NB4 (cell line): Measurements from ENCODE around the gene GALNT13.
A peak's percentile ranks its signal among the peaks of the same experiment; 100 is the strongest.

Experiments used
- DNase-seq: peaks from one replicate; pipeline ENCODE4 v3.0.0; 2010; ENCODE audit warnings: low read depth
- H3K4me3 ChIP-seq: one replicate; pipeline ENCODE4 v1.5.1; 2011; ENCODE audit warnings: mild to moderate bottlenecking, low read depth, low read length, moderate library complexity
- MYC ChIP-seq: IDR thresholded peaks from 2 replicates; pipeline ENCODE4 v1.6.1; 2011; ENCODE audit warnings: low read depth, low read length
- POLR2A ChIP-seq: IDR thresholded peaks from 2 replicates; pipeline ENCODE4 v1.6.1; 2011; ENCODE audit warnings: mild to moderate bottlenecking; ENCODE audit not compliant: insufficient read length; ENCODE audit errors: extremely low read depth
- TF ChIP-seq, protein P1 (sequence below): IDR thresholded peaks from 2 replicates; pipeline ENCODE4 v1.6.1; 2011; ENCODE audit warnings: low read depth, low read length
- TF ChIP-seq, protein P2 (sequence below): IDR thresholded peaks from one replicate; pipeline ENCODE4 v1.5.1; 2012; ENCODE audit warnings: low read depth, low read length

Gene GALNT13

DNA sequence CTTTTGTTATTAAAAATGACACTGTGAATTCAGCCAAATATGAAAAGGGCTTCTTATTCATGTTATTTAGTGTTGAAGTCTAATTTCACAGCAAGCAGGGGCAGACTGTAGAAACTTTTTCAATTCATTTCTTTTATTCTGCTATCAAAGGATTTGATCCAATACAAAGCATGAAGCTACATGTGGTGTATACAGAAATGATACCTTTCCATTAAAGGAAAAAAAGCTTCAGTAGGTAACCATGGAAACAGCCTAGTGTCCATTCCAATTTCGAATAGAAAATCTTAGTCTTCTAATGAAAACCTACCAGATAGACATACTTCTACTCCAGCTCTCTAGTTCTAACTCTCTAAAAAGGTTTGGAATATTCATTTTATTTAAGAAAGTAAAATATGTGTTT is 550.5 kb downstream of the GALNT13 start:
- no peak for DNase-seq
- no peak overlapping the region for H3K4me3 ChIP-seq
- no peak for TF ChIP-seq POLR2A
- TF ChIP-seq, protein P1, sequence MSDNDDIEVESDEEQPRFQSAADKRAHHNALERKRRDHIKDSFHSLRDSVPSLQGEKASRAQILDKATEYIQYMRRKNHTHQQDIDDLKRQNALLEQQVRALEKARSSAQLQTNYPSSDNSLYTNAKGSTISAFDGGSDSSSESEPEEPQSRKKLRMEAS, result no peak
- TF ChIP-seq, protein P2, sequence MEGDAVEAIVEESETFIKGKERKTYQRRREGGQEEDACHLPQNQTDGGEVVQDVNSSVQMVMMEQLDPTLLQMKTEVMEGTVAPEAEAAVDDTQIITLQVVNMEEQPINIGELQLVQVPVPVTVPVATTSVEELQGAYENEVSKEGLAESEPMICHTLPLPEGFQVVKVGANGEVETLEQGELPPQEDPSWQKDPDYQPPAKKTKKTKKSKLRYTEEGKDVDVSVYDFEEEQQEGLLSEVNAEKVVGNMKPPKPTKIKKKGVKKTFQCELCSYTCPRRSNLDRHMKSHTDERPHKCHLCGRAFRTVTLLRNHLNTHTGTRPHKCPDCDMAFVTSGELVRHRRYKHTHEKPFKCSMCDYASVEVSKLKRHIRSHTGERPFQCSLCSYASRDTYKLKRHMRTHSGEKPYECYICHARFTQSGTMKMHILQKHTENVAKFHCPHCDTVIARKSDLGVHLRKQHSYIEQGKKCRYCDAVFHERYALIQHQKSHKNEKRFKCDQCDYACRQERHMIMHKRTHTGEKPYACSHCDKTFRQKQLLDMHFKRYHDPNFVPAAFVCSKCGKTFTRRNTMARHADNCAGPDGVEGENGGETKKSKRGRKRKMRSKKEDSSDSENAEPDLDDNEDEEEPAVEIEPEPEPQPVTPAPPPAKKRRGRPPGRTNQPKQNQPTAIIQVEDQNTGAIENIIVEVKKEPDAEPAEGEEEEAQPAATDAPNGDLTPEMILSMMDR, result no peak

DNA sequence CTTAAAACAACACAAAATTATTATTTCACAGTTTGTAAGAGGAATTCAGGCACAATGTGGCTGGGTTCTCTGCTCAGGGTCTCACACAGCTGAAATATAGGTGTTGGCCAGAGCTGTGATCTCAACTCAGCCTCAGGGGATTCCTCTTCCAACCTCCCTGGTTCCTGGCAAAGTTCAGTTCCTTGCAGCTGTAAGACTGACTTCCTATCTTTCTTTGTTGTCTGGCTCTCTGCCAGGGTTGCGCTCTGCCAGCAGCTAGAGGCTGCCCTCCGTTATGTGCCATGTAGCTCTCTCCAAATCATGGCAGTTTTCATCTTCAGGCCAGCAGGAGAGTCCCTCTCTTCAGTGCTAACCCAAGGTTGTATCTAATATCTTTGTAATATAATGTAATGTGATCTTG is 554.3 kb downstream of the GALNT13 start:
- DNase-seq, result peak; percentile 3
- no peak overlapping the region for H3K4me3 ChIP-seq
- TF ChIP-seq, protein P1, result no peak
- TF ChIP-seq MYC, result no peak
- TF ChIP-seq POLR2A, result no peak
- TF ChIP-seq, protein P2, result no peak

DNA sequence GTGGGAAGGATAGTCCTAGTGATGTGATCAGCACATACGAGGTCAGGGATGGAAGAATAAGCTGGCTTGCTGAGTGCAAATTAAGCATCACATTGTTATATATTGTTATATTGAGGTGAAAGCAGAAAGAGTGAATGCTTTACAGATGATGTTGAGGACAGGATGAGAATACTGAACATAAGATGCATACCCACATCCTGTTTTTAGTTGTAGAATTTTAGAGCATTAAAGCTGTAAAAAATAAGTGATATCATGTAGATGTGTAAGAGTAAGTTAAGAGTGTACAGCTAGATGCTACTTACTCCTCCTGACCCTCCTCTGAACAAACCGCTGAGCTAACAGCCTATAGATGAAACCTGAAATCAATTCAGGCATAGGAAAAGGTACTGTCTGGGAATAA is 555.7 kb downstream of the GALNT13 start:
- no peak for DNase-seq
- no peak overlapping the region for H3K4me3 ChIP-seq
- no peak for TF ChIP-seq POLR2A
- no peak for TF ChIP-seq MYC
- TF ChIP-seq, protein P2, result no peak
- TF ChIP-seq, protein P1, result no peak

DNA sequence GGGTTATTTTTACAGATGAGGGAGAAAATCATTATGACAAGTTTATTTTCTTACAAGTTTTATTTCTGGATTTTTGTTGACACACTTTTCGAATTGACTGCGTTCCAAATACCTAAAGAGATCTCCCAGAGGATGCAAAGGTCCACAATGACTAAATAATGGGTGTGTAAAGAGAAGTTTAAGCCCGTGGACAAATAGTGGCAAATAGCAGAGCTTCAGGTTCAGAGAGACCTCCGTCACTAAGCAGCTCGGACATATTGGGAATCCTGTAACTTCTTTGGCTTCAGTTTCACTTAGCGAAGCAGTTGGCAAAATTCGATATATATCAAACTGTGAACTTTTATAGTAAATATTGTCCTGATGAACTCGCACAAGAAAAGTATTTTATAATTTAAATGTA is 556.3 kb downstream of the GALNT13 start:
- H3K4me3 ChIP-seq, result no peak overlapping the region
- DNase-seq, result no peak
- no peak for TF ChIP-seq POLR2A
- TF ChIP-seq, protein P2, result no peak
- TF ChIP-seq, protein P1, result no peak
- no peak for TF ChIP-seq MYC

DNA sequence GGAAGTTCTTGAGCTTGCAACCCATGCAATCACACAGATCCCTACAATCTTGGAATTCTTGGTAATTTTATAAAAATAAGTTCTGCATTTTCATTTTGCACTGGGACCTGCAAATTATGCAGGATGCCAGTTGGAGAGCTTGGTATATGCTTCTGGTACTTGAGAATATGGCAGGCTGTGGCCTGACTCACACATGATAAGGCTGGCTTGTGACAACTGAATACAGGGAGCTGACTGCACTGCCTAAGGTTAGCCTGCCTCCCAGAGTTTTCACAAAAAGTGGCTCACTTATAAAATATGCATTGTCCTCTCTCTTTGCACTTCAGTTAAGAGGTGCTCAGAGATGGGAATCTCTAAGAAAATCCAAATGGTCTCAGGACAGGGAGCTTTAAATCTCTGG is 561.3 kb downstream of the GALNT13 start:
- TF ChIP-seq, protein P2, result no peak
- TF ChIP-seq, protein P1, result no peak
- TF ChIP-seq MYC (no peak), POLR2A (no peak)
- no peak for DNase-seq
- no peak overlapping the region for H3K4me3 ChIP-seq

DNA sequence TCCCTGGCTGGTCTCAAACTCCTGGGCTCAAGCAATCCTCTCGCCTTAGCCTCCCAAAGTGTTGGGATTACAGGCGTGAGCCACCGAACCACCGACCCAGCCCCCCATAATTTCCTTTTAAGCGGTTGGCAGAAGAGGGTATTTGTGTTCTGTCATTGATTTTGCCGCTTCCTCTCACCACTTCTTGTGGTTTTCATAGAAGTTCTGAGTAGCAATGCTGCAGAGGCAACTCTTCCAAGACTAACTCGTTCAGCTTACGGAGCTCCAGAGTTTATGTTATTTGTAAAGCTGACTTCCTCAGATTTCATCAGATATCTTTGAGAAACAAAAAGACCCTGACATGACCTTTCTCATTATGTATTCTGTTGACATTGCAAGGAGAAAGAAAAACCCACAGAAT is 565.4 kb downstream of the GALNT13 start:
- no peak for DNase-seq
- no peak overlapping the region for H3K4me3 ChIP-seq
- TF ChIP-seq MYC (no peak), POLR2A (no peak)
- TF ChIP-seq, protein P2, result no peak
- TF ChIP-seq, protein P1, result no peak
